Measurements from ENCODE around the gene AIFM1.
A peak's percentile ranks its signal among the peaks of the same experiment; 100 is the strongest.

AIFM1 gene

DNA sequence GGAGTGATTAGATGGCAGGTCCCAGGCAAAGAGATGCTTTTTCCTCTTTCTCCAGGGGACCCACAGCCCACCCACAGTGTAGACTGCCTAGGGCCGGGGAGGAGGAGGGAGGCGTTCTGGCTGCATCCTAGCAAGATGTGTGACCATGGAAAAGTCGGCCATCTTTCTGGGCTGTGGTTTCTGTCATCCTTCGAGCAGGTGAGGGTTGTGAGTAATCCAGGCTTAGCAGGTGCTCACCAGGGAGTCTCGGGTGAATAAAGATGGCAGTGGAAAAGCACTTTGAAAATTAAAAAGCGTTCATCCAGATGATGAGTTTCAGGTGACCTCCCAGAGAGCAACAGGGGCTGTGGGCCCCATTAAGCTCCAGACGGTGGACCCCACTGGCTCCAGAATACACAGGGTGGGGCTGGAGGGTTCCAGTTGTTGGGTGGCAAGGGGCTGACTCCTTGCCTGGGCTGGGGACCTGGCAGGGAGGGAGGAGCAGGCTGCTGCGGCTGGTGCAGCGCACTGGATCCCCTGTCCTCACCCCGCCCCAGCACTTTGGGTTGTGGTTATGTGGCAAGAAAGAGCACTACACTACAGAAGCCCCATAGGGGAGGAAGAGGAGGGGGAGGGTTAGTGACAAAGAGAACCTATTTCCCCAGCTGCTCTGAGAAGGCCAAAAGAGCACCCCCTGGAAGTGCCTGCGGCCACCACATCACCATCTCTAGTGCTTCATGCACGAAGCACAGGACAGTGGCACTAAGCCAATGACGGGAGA lies 79.0 kb downstream of the AIFM1 start:
- DNase-seq = peak; percentile 39

DNA sequence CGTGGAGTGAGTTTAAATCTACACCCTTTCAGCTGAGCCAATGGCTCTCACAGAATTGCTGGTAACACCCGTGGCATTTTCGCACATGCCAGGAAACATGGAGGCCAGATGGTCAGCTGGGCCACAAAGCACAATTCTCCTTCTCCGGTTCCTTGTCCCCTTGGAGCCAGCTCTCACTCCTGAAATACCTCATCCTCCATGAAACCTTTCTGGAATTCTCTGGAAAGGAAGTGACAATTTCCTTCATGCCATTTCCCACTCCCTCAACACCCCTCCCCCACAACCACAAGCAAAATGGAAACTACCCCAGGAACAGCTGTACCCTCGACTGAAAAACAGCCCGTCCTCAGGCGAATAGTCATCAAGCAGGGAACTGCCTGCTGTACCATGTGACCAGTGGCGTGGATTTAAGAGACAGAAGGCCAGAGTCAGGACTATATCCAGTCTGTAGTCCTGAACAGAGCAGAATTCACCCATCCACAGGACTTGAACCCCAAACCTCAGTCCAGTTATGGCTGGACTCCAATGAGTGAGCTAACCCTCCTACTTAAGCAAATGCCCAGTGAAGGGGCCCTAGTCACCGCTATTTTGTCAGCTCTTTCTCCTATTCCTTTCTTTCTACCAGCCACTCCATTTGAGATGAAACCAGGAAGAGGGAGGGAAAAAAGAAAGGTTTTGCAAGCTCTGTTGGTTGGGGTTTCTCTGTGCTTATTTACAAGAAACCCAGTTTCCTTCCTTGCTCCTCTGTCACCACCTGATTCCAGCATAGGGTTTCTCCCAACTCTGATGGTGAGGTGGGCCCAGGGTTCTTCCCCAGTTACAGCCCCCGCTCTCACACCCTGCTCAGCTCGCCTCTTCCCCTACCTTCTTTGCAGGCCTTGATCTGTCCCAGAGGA lies 79.8 kb downstream of the AIFM1 start:
- DNase-seq = no peak

DNA sequence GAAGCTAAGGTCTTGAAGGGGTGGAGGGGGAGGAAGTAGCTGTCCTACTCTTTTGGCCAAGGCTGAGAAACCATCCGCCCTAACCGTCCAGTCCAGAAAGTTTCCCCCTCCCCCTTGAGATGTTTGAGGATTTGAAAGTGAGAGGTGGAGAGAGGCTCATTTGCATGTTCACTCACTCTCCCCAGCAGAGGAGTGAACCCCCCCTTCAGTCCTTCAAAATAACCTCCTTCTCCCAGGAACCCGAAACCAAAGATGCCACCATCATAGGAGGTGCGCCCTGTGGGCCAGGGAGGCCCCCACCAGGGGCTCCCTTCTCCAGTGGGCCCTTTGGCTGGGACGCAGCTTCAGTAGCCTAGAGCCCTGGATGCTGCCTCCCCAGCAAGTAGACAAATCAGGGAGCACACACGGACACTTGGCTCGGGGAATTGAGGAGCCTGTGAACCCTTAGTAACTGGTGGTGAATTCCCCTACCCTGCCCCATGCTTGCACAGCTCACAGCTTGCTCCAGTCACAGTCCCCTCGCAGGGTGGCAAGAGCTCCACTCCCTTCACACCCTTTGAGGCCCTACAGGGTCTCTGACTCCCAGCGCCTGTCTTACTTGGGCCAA lies 80.9 kb downstream of the AIFM1 start:
- DNase-seq = no peak

DNA sequence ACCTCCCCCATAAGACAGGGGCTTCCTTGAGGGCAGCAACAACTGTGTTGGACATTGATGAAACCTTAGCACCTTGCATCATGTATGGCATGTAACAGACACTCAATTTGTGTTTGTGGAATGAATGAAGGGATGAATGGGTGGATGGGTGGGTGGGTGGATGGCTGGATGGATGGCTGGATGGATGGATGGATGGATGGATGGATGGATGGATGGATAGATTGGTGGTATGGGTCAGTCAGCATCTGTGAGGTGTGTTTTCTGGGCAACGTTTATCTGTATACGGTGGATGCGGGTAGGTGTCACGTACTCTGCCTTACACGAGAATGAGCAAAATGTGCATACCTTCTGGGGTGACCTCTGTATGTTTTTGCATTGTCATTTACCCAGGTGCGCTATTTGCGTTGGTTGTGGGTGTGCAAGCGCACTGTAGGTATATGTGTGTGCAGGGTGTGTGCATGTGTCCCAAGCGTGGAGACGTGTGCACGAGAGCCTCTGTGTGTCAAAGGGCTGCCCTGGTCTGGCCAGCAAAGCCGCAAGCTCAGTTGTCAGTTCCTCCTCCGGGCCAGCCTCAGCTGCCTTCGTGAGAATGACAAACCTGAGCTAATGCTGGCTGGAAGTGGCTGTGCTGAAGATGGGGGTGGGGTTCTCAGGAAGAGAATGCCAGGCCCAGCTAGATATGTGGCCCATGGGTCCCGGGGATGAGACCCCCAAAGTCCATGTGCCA lies 81.8 kb downstream of the AIFM1 start:
- no peak for DNase-seq

DNA sequence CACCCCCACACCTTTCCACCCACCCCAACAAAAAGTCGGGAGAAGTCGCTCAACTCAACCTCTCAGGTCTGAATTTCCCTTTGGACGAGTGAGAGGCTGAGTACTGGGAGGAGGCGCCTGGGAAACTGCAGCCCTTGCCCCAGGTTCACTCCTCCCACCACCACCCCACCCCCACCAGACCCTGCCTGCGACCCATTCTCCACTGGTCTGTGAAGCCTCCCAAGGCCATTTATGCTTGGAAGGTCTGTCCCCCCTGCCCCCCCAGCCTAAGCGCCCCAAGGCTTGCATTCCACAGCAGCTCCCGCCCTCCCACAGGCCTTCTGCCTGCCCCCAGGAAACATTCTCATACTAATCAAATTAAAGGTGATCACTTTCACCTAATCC lies 82.5 kb downstream of the AIFM1 start:
- no peak for DNase-seq

DNA sequence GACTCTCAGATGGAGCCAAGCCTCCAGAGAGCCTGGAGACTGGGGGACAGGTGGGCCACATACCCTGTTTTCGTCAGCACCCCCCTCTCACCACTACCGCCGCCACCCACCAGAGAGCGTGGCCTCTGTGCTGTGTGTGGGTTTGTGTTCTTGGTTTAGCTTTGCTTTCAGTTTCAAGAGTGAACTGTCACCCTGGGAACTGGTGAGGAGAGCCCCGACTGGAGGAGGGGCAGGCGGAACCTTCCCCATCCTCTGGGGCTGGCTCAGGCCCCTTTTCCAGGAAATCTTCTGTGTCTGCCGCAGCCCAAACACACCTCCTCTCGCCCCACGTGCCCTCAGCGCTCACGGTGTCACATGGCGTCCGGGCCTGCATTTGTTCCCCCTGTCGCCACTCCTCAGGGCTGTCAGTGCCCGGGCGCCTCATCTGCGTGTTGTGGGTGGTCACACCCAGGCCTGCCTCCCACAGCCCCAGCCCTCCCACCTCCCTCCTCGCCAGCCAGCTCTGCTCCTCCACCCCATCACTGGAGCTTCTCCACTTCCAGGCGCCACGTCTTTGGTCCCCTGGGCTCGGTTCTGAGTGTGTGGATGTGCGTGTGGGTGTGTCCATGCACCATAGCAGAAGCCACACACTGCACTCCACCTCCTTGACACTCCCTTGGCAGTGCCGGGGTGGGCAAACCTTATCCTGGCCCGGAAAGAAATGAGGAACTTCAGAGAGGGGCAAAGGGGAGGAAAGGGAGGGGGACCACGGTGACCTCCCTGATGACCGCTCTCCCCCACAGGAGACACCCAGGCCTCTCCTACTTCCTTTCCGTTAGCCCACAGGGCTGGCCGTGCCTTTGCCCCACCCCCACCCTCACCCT lies 83.2 kb downstream of the AIFM1 start:
- peak; percentile 54 for DNase-seq

DNA sequence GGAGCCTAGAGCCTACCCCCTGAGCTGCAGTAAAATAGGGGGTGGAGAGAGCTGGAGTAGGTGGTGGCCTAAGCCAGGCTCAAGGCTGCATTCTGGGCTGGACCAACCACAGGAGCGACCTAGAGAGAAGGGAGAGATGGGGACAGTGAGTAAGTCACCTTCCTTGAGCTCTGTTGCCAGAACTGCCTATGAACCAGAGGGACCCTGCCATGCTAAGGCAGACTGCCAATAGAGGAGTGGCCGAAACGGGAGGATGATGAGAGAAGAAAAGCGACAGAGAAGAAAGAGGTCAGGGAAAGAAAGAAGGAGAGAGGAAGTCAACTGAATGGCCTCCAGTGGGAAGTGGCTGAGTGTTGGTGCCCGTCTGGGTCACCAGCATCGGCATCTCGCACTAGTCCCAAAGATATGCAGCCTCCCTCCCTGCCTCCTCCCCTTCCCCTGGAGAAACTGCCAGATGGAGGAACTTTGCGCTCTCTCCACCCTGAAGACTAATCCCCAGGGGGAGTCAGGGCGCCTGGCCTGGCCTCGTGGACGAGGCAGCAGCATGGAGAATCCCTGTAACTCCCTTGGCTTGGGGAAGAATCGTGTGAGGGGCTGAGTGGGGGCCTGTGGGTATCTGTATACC lies 84.1 kb downstream of the AIFM1 start:
- no peak for DNase-seq

DNA sequence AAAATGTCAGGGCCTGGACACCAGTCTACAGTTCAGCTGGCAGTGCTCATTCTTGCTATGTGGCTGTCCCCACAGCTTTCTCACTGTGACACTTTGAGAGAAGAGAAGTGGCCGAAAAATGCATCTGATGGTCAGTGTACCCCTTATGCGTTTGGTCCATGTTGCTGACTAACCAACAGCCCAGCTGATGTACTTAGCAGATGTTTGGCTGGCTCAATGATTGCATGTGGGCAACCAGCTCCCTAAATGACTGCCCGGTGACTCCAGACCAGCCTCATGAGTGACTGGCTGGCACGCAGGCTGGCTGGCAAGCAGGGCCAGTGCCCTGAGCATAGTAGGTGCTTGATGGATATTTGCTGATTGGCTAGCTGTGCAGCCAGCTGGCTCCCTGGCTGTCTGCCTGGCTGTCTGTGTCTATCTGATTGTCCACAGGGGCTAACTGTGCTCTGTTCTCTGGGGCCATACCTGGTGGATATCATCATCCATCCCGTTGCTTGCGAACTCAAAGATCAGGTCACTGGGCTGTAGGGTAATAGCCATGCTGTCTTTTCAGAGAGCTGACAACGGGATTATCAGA lies 84.8 kb downstream of the AIFM1 start:
- DNase-seq = no peak

DNA sequence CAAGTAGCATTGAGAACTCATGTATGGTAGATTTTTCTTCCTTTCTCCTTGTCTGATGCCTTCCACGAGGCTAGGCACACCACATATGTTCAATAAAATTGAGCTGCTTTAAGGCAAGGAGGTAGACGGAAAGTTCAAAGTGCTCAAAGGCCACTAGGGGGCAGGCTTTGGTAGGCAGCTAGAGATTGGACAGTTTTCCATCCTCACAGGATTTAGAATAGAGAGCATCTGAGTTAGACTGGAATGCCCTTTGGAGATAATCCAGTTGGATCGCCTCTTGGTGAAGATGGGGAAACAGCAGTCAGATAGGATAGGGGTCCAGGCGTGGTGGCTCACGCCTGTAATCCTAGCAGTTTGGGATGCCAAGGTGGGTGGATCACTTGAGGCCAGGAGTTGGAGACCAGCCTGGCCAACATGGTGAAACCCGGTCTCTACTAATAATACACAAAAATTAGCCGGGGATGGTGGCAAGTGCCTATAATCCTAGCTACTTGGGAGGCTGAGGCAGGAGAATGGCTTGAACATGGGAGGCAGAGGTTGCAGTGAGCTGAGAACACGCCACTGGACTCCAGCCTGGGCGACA lies 85.7 kb downstream of the AIFM1 start:
- peak; percentile 34 for DNase-seq
